ENCODE results near the gene ARMH2. TPM values are rescaled to one million over a fixed set of nuclear protein-coding genes. Genes with fewer than 3 reads are reported as not detected.

Gene ARMH2
- total RNA-seq, 1 experiment from 2014 or later: not detected

DNA sequence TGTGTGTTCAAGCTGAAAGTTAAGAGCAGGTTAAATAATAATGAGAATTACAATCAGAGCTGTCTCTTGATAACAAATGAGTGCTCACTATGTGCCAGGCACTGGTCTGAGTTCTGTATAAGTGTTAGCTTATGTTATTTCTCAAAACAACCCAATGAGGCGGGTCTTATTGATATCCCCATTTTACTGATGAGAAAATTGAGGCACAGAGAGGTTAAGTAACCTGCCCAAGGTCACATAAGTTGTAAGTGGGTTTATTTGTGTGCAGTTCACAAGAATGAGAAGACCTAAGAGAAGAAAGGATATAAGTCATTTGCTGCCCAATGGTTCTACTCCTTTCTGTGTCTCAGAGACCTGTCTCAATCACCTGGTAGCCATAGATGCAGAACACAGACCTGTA is 34.1 kb upstream of the ARMH2 start:
- DNase-seq: no peak
- Histone ChIP-seq H3K23me2 (ENCODE audit: insufficient read length, low read depth, low read length, poor library complexity, severe bottlenecking) (no peaks in the 10 kb centered on the region), H3K4me2 (ENCODE audit: insufficient read depth, insufficient read length, low read length) (no peak overlapping the region), H4K8ac (replicated peaks; ENCODE audit: insufficient read length, low read depth, low read length) (no peak overlapping the region), H2BK20ac (ENCODE audit: low read depth, low read length, poor library complexity, severe bottlenecking) (no peak overlapping the region), H3K9ac (ENCODE audit: extremely low read depth, insufficient read length, low read length) (no peak overlapping the region), H3K27ac (ENCODE audit: insufficient read length, low read depth, low read length) (no peak overlapping the region), H3K79me2 (ENCODE audit: insufficient read depth, low read length) (no peaks in the 10 kb centered on the region), H3K18ac (ENCODE audit: insufficient read length, low read depth, low read length) (no peak overlapping the region), H3K27me3 (ENCODE audit: insufficient read depth, low read length) (no peaks in the 10 kb centered on the region), H4K5ac (ENCODE audit: insufficient read length, low read depth, low read length) (no peak overlapping the region), H4K91ac (ENCODE audit: insufficient read length, low read depth, low read length) (no peak overlapping the region), H2BK5ac (ENCODE audit: insufficient read length, low read length) (no peak overlapping the region), H2AK5ac (ENCODE audit: insufficient read length, low read length) (no peak overlapping the region), H3K14ac (ENCODE audit: insufficient read depth, low read length) (no peak overlapping the region), H3K79me1 (ENCODE audit: insufficient read depth, low read depth, low read length, poor library complexity, severe bottlenecking) (no peaks in the 10 kb centered on the region), H3K4ac (ENCODE audit: low read depth, low read length) (no peak overlapping the region), H2AFZ (ENCODE audit: low read length) (no peak overlapping the region), H3K23ac (ENCODE audit: insufficient read length, low read depth, low read length) (no peak overlapping the region), H3T11ph (ENCODE audit: low read length) (no peak overlapping the region), H3K4me1 (ENCODE audit: insufficient read depth, low read length) (no peaks in the 10 kb centered on the region), H2BK120ac (ENCODE audit: low read depth, low read length, poor library complexity, severe bottlenecking) (no peak overlapping the region), H3K56ac (ENCODE audit: insufficient read length, low read depth, low read length) (no peak overlapping the region), H2BK15ac (ENCODE audit: low read depth, low read length) (no peak overlapping the region), H3K9me3 (ENCODE audit: control insufficient read depth, low read depth, low read length) (no peaks in the 10 kb centered on the region), H4K20me1 (ENCODE audit: control insufficient read depth, insufficient read depth, insufficient read length) (no peaks in the 10 kb centered on the region), H2BK12ac (ENCODE audit: insufficient read length, low read depth, low read length) (no peak overlapping the region)
- Mint-ChIP-seq H3K27me3 (ENCODE audit: low read depth) (no peaks in the 10 kb centered on the region), H3K9me3 (no peaks in the 10 kb centered on the region), H3K36me3 (ENCODE audit: insufficient read depth in 1 of 3, low read depth in 3 of 3) (peaks cover 0 to 2% (median 0%) of the 10 kb centered on the region in 3 experiments; a peak in 1 of 7 replicates), H3K4me3 (no peak overlapping the region), H3K4me1 (peaks cover 20 to 22% of the 10 kb centered on the region in 2 experiments), H3K27ac (peak overlapping the region in 1 of 3 experiments; percentile 31; a peak in 1 of 7 replicates)
- WGBS (ENCODE audit: extremely low coverage, insufficient read length, low lambda C conversion rate): no CpG with 5 or more reads among the region's 1 CpG
- TF ChIP-seq, protein P1, sequence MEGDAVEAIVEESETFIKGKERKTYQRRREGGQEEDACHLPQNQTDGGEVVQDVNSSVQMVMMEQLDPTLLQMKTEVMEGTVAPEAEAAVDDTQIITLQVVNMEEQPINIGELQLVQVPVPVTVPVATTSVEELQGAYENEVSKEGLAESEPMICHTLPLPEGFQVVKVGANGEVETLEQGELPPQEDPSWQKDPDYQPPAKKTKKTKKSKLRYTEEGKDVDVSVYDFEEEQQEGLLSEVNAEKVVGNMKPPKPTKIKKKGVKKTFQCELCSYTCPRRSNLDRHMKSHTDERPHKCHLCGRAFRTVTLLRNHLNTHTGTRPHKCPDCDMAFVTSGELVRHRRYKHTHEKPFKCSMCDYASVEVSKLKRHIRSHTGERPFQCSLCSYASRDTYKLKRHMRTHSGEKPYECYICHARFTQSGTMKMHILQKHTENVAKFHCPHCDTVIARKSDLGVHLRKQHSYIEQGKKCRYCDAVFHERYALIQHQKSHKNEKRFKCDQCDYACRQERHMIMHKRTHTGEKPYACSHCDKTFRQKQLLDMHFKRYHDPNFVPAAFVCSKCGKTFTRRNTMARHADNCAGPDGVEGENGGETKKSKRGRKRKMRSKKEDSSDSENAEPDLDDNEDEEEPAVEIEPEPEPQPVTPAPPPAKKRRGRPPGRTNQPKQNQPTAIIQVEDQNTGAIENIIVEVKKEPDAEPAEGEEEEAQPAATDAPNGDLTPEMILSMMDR (conservative IDR thresholded peaks at IDR 0.05): no peak
